K562 (cell line): Measurements from ENCODE around the gene SLFNL1. TPM values are rescaled to one million over a fixed set of nuclear protein-coding genes. Genes with fewer than 3 reads are reported as not detected.

Experiments used
- ATAC-seq: fragments of 200-7000 bp; cut with Tn5 transposase; 3 replicates; pipeline ENCODE4 v1.9.1; 2020; ENCODE audit warnings: moderate library complexity
- BruUV-seq: library from RNA; stranded (reverse); fragments of 400-500 nt; replicated peaks from 2 replicates; lab custom pipeline; 2021; lab: Mats Ljungman, UMichigan
- CTCF ChIA-PET: fragments of 300-600 bp; formaldehyde crosslinking; extraction: SDS; loops from one replicate; lab custom pipeline; 2021; ENCODE audit warnings: low intra/inter-chr PET ratio; lab: Yijun Ruan, JAX
- POLR2A ChIA-PET: fragments of 300-600, 350-650 bp; sonication (Branson Sonifier 250); formaldehyde crosslinking; extraction: SDS; loops from one replicate; lab custom pipeline; 2021; ENCODE audit warnings: antibody characterized with exemption, inconsistent platforms; lab: Yijun Ruan, JAX
- DNase-seq, 4 experiments: peaks; one replicate each; pipeline versions ENCODE4 v3.0.0 to v3.0.0-alpha.2; 2011 to 2018; ENCODE audit warnings: low spot score in 3 of 4, mixed read lengths in 3 of 4; ENCODE audit errors: extremely low read depth in 1 of 4
- FAIRE-seq: peaks from 2 replicates; lab custom pipeline; 2011; peaks lifted over from hg19 to GRCh38; lab: Jason Lieb, UNC
- H2AFZ ChIP-seq: 2 replicates; pipeline ENCODE4 v1.6.0; 2011; ENCODE audit warnings: low read depth, low read length, control low read depth, inconsistent platforms
- H3K27ac ChIP-seq: fragments of 200-600 bp; 3 replicates; pipeline ENCODE4 v1.8.0; 2011; ENCODE audit warnings: low read depth, mild to moderate bottlenecking, control low read depth, inconsistent platforms, low read length, moderate library complexity, mixed read lengths; ENCODE audit errors: extremely low read depth
- H3K27me3 ChIP-seq, 2 experiments: fragments of 300-600 bp in 1 of 2; 2 replicates in 1 of 2; 3 replicates in 1 of 2; pipeline versions ENCODE4 v1.6.0 to v1.8.0; 2011; ENCODE audit warnings: inconsistent platforms in 2 of 2, low read length in 2 of 2, mild to moderate bottlenecking in 1 of 2, mixed read lengths in 1 of 2, moderate library complexity in 1 of 2; ENCODE audit not compliant: control insufficient read depth in 2 of 2, insufficient read depth in 2 of 2
- H3K36me3 ChIP-seq: fragments of 300-600 bp; 3 replicates; pipeline ENCODE4 v1.8.0; 2011; ENCODE audit warnings: mild to moderate bottlenecking, low read length, inconsistent platforms; ENCODE audit not compliant: control insufficient read depth, insufficient read depth
- H3K4me1 ChIP-seq, 2 experiments: fragments of 200-600 bp in 1 of 2; replicated peaks in 1 of 2; 2 replicates in 1 of 2; 3 replicates in 1 of 2; pipeline versions ENCODE4 v1.5.1 to v1.8.0; 2011; ENCODE audit warnings: inconsistent platforms in 2 of 2, low read length in 2 of 2, mild to moderate bottlenecking in 1 of 2, mixed read lengths in 1 of 2, moderate library complexity in 1 of 2; ENCODE audit not compliant: control insufficient read depth in 2 of 2, insufficient read depth in 2 of 2
- H3K4me2 ChIP-seq: 2 replicates; pipeline ENCODE4 v1.6.1; 2011; ENCODE audit warnings: low read length, control low read depth, inconsistent platforms, mixed read lengths; ENCODE audit not compliant: insufficient read depth
- H3K4me3 ChIP-seq: fragments of 200-600 bp; sonication (generic), shearing (Covaris generic); 2 replicates; pipeline ENCODE4 v1.5.1; 2016; ENCODE audit warnings: control low read depth, inconsistent platforms
- H3K79me2 ChIP-seq: fragments of 200-600 bp; 3 replicates; pipeline ENCODE4 v1.8.0; 2011; ENCODE audit warnings: low read length, inconsistent platforms; ENCODE audit not compliant: control insufficient read depth, insufficient read depth
- H3K9ac ChIP-seq, 2 experiments: 2 replicates each; pipeline versions ENCODE4 v1.6.0 to v1.6.1; 2011; ENCODE audit warnings: low read depth in 2 of 2, low read length in 2 of 2, control low read depth in 1 of 2, inconsistent platforms in 1 of 2, mild to moderate bottlenecking in 1 of 2, mixed read lengths in 1 of 2; ENCODE audit not compliant: insufficient read depth in 1 of 2
- H3K9me1 ChIP-seq: one replicate; pipeline ENCODE4 v1.6.0; 2011; ENCODE audit warnings: inconsistent platforms, mild to moderate bottlenecking, low read length, moderate library complexity; ENCODE audit not compliant: control insufficient read depth, insufficient read depth
- H3K9me3 ChIP-seq: replicated peaks from 2 replicates; pipeline ENCODE4 v1.5.1; 2011; ENCODE audit warnings: low read depth, low read length, inconsistent platforms; ENCODE audit not compliant: control insufficient read depth, insufficient read depth
- H4K20me1 ChIP-seq: replicated peaks from 2 replicates; pipeline ENCODE4 v1.6.1; 2011; ENCODE audit warnings: low read length, inconsistent platforms, mixed read lengths; ENCODE audit not compliant: control insufficient read depth, insufficient read depth
- HDAC1 ChIP-seq, 2 experiments: fragments of 450-650 bp; IDR thresholded peaks; 2 replicates each; pipeline ENCODE4 v1.6.1; 2016 to 2017; ENCODE audit warnings: inconsistent platforms in 1 of 2, mild to moderate bottlenecking in 1 of 2, moderate library complexity in 1 of 2
- SNRNP70 ChIP-seq: fragments of 200-400 bp; formaldehyde crosslinking; optimal IDR thresholded peaks from 2 replicates; pipeline ENCODE3; 2017; ENCODE audit warnings: low read depth, low read length
- SPI1 ChIP-seq: IDR thresholded peaks from 2 replicates; pipeline ENCODE4 v1.6.1; 2011; ENCODE audit warnings: low read depth, low read length, control low read depth, borderline replicate concordance
- WGBS: fragments of 100-300 bp; shearing (Covaris generic); methylation state at CpG from one replicate; pipeline ENCODE4 v1.1.6; 2016; ENCODE audit warnings: low coverage, mixed read lengths; ENCODE audit not compliant: insufficient coverage; ENCODE audit errors: missing lambda C conversion rate; 5-methylcytosine and 5-hydroxymethylcytosine counted together
- in situ Hi-C: fragments of 300-500 bp; cut with MboI; formaldehyde crosslinking; loops from 4 replicates; pipeline ENCODE4 v1.15.0; 2018; ENCODE audit warnings: inconsistent platforms, mixed read lengths
- intact Hi-C: fragments of 100-400 bp; cut with micrococcal nuclease; formaldehyde crosslinking; loops from 2 replicates; pipeline ENCODE4 v1.14.2; 2022
- polyA plus RNA-seq, 8 experiments: library from polyadenylated mRNA; depleted of rRNA in 4 of 8; stranded (reverse) in 5 of 8; unstranded in 3 of 8; fragments of >200 nt; fragmentation: Nextera tagmentation in 2 of 8; fragmentation: Illumina TruSeq in 1 of 8; extraction: Ambion mirVana in 2 of 8; extraction: Trizol in 1 of 8; gene quantifications; 2 replicates each; pipeline versions ENCODE4 v1.2.1 to v1.2.3, GENCODE V29; 2011 to 2014; ENCODE audit warnings: inconsistent platforms in 1 of 8, missing spikeins in 1 of 8
- total RNA-seq, 7 experiments: library from RNA; depleted of rRNA in 6 of 7; stranded (reverse); fragments of >200 nt in 6 of 7; fragmentation: Illumina TruSeq in 2 of 7; extraction: Trizol in 2 of 7; gene quantifications; 2 replicates each; pipeline versions ENCODE4 v1.2.1 to v1.2.3, GENCODE V29; 2011 to 2021; ENCODE audit warnings: low replicate concordance in 1 of 7
- TF ChIP-seq, protein P1 (sequence below): fragments of 450-650 bp; formaldehyde crosslinking; IDR thresholded peaks from 2 replicates; pipeline ENCODE4 v1.4.0; 2022; ENCODE audit warnings: mild to moderate bottlenecking, moderate library complexity
- TF ChIP-seq, protein P2 (sequence below), 2 experiments: fragments of 450-650 bp in 1 of 2; sonication (generic) in 1 of 2; formaldehyde crosslinking in 1 of 2; IDR thresholded peaks in 1 of 2; conservative IDR thresholded peaks in 1 of 2; 2 replicates each; pipeline versions ENCODE4 v1.6.1 to v1.8.1; 2016 to 2023; ENCODE audit warnings: mild to moderate bottlenecking in 2 of 2, moderate library complexity in 2 of 2, inconsistent platforms in 1 of 2, missing genetic modification reagents in 1 of 2

Gene SLFNL1
- total and polyA plus RNA-seq, 9 of the 15 experiments (the other 6 are each of a cell fraction or from before 2014, with no cell fraction given) = 0.05 to 0.14 (median 0.06) TPM; not detected in 5

DNA sequence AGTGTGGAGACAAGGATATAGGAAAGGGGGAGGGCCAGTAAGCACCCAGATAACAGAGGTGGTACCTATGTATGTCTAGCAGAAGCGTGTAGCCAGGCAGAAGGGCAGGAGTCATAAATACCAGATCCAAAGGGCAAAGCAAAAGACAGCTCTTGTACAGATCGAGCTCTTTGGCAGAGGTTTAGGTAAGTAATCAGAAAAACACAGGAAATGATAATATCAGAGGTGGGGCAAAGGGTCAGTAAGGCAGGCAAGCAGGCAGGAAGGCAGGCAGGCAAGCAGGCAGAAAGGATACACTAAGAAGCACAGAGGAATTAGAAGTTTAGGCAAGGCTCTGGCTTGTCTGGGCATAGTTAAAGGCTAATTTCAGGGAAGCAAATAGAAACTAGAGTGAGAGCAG lies 22.7 kb upstream of the SLFNL1 start (continued):
- TF ChIP-seq SNRNP70 = no peak
- TF ChIP-seq, protein P1, sequence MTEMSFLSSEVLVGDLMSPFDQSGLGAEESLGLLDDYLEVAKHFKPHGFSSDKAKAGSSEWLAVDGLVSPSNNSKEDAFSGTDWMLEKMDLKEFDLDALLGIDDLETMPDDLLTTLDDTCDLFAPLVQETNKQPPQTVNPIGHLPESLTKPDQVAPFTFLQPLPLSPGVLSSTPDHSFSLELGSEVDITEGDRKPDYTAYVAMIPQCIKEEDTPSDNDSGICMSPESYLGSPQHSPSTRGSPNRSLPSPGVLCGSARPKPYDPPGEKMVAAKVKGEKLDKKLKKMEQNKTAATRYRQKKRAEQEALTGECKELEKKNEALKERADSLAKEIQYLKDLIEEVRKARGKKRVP = no peak
- TF ChIP-seq HDAC1 (IDR thresholded peaks at IDR 0.05) = no peak

DNA sequence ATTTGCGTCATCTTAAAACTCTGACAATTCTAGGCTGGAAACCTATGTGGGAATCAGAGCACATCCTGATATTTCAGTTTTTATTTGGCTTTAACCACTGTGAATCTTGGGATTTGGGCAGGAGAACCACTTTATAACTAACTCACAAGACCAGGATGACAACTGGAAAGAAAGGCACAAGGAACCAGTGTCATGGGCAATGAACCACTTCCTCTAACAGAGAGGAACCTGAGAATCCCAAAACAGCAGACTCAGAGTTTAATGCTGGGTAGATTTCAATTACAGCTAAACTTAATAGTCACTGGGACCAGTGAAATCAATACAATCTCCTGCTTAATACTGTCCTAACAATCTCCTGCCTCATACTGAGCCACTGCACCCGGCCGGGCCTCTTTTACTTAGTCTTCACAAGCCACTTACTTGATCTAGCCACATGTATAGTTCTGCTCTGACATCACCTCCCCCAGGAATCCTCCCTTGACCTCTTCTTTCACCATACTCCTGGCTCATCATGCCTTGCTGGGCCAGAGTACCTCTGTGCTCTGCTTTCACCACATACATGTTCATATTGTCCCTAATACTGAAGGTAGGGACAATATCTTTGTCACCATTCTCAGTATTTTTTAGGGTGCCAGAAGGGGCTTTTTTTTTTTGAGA lies 20.2 kb upstream of the SLFNL1 start:
- Histone ChIP-seq H3K4me1 (peaks cover 0 to 8% of the 10 kb centered on the region in 2 experiments; a peak in 2 of 5 replicates), H3K9me3 (no peaks in the 10 kb centered on the region), H3K4me3 (no peak overlapping the region), H3K79me2 (no peaks in the 10 kb centered on the region), H3K9ac (no peak overlapping the region), H4K20me1 (no peaks in the 10 kb centered on the region), H3K4me2 (no peak overlapping the region), H3K27ac (no peak overlapping the region), H3K36me3 (peaks cover 63% of the 10 kb centered on the region; the same call in 2 of the 3 replicates), H3K9me1 (no peaks in the 10 kb centered on the region), H3K27me3 (no peaks in the 10 kb centered on the region), H2AFZ (no peak overlapping the region)
- no peak for FAIRE-seq
- intact Hi-C loops (loop anchor here (10.0 kb wide), 1 partner anchor 203 kb away; the partner anchor contains the start of gene SCMH1), in situ Hi-C loops (no loop called here)
- BruUV-seq = no TSS peak
- peak; percentile 35; the same call in 1 of the 2 replicates for TF ChIP-seq SPI1
- TF ChIP-seq, protein P2, sequence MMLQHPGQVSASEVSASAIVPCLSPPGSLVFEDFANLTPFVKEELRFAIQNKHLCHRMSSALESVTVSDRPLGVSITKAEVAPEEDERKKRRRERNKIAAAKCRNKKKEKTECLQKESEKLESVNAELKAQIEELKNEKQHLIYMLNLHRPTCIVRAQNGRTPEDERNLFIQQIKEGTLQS (IDR thresholded peaks at IDR 0.05) = no peak
- TF ChIP-seq, protein P2 (CRISPR knock-in tag; conservative IDR thresholded peaks at IDR 0.05) = no peak
- ChIA-PET CTCF (no interaction called here), POLR2A (interaction anchor here (0.7 to 1.1 kb wide), 2 partner anchors 10 to 13 kb away, joined by 3 read pairs; no protein-coding TSS in a partner anchor)
- no peak for DNase-seq
- peak; percentile 34; the same call in 2 of the 3 replicates for ATAC-seq
- 100% methylated on average over 3 of the region's 3 CpGs for WGBS
